Adrenal gland (tissue), 5 donors: ENCODE results near the gene LGALS3BP.

Experiments used
- CTCF ChIP-seq, 6 experiments: fragments of 450-650 bp in 4 of 6; fragments of 200-600 bp in 2 of 6; sonication (generic) in 1 of 6; IDR thresholded peaks; 1 replicate in 5 of 6; 2 replicates in 1 of 6; pipeline versions ENCODE4 v1.5.1 to v1.8.0; 2016 to 2021; ENCODE audit warnings: antibody characterized with exemption in 6 of 6, mild to moderate bottlenecking in 2 of 6, moderate library complexity in 1 of 6
- POLR2A ChIP-seq, 2 donors: fragments of 450-650 bp; IDR thresholded peaks; one replicate each; pipeline ENCODE4 v1.6.1; 2017; ENCODE audit warnings: antibody characterized with exemption in 2 of 2, mild to moderate bottlenecking in 2 of 2, moderate library complexity in 1 of 2
- donor health status: DM: no; HTN: no; CAD: no.

DNA sequence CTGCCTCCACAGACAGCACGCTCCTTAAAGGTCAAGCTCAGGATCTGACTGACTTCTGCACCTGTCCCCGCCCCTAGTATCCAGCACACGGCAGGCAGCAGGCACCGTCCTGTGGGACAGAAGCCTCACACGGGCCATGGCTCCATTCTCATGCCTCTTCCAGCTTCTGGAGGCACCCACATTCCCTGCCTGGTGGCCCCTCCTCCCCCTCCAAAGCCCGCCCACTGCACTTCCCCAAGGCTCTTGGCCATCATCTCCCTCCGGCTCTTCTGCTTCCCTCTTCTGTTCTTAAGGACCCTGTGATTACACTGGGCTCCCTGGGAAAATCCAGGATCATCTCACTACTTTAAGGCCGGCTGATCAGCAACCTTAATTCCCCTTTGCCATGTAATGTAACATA lies 26.3 kb upstream of the LGALS3BP start:
- TF ChIP-seq POLR2A (IDR thresholded peaks at IDR 0.05) = no peak
- no peak for TF ChIP-seq CTCF (IDR thresholded peaks at IDR 0.05)
